GM12878 (cell line): Measurements from ENCODE around the gene STK4. TPM values are rescaled to one million over a fixed set of nuclear protein-coding genes. Genes with fewer than 3 reads are reported as not detected.

Experiments
- ATAC-seq: fragments of 200-7000 bp; cut with Tn5 transposase; 3 replicates; pipeline ENCODE4 v1.9.1; 2020; ENCODE audit warnings: mild to moderate bottlenecking, moderate library complexity
- BruUV-seq: library from RNA; stranded (reverse); fragments of 400-500 nt; replicated peaks from 2 replicates; lab custom pipeline; 2021; lab: Mats Ljungman, UMichigan
- CTCF ChIA-PET: fragments of 300-600 bp; sonication (Branson Sonifier 250); formaldehyde crosslinking; extraction: SDS; loops from one replicate; lab custom pipeline; 2021; ENCODE audit warnings: inconsistent platforms; lab: Yijun Ruan, JAX
- POLR2A ChIA-PET: fragments of 350-600 bp; formaldehyde crosslinking; extraction: SDS; loops from one replicate; lab custom pipeline; 2021; ENCODE audit warnings: inconsistent platforms; lab: Charles Lee
- RAD21 ChIA-PET: fragments of 300-600 bp; sonication (Branson Sonifier 250); formaldehyde crosslinking; loops from one replicate; lab custom pipeline; 2023; ENCODE audit warnings: antibody characterized with exemption; ENCODE audit not compliant: unreplicated experiment; lab: Charles Lee
- SMC1A ChIA-PET: fragments of 300-600 bp; sonication (Branson Sonifier 250); formaldehyde crosslinking; loops from one replicate; lab custom pipeline; 2023; ENCODE audit not compliant: unreplicated experiment, uncharacterized antibody; lab: Charles Lee
- DNase-seq: peaks from one replicate; pipeline ENCODE4 v3.0.0-alpha.2; 2011; ENCODE audit warnings: low read depth, low spot score
- FAIRE-seq: peaks from 3 replicates; lab custom pipeline; 2011; peaks lifted over from hg19 to GRCh38; lab: Jason Lieb, UNC
- H2AFZ ChIP-seq: 2 replicates; pipeline ENCODE4 v1.6.0; 2011; ENCODE audit warnings: low read depth, low read length, control low read depth; ENCODE audit not compliant: control insufficient read depth
- H3K27ac ChIP-seq: 2 replicates; pipeline ENCODE4 v1.5.1; 2011; ENCODE audit warnings: control low read depth; ENCODE audit not compliant: control insufficient read depth, insufficient read depth
- H3K27me3 ChIP-seq, 2 experiments: replicated peaks in 1 of 2; 2 replicates each; pipeline versions ENCODE4 v1.6.0 to v1.6.1; 2011; ENCODE audit warnings: low read length in 1 of 2; ENCODE audit not compliant: control insufficient read depth in 2 of 2, insufficient read depth in 2 of 2
- H3K36me3 ChIP-seq, 2 experiments: 2 replicates each; pipeline ENCODE4 v1.5.1; 2011; ENCODE audit warnings: low read length in 1 of 2; ENCODE audit not compliant: control insufficient read depth in 2 of 2, insufficient read depth in 2 of 2
- H3K4me1 ChIP-seq: 2 replicates; pipeline ENCODE4 v1.6.1; 2011; ENCODE audit warnings: mild to moderate bottlenecking, low read length, moderate library complexity, mixed read lengths; ENCODE audit not compliant: control insufficient read depth, insufficient read depth
- H3K4me2 ChIP-seq: 2 replicates; pipeline ENCODE4 v1.6.0; 2011; ENCODE audit warnings: control low read depth; ENCODE audit not compliant: control insufficient read depth, insufficient read depth
- H3K4me3 ChIP-seq: fragments of 200-600 bp; sonication (generic); 2 replicates; pipeline ENCODE4 v1.5.1; 2016
- H3K79me2 ChIP-seq: 2 replicates; pipeline ENCODE4 v1.6.0; 2011; ENCODE audit warnings: low read length; ENCODE audit not compliant: control insufficient read depth, insufficient read depth
- H3K9ac ChIP-seq: 2 replicates; pipeline ENCODE4 v1.8.0; 2011; ENCODE audit warnings: low read length, control low read depth, mixed read lengths; ENCODE audit not compliant: control insufficient read depth, insufficient read depth
- H3K9me3 ChIP-seq: replicated peaks from 3 replicates; pipeline ENCODE4 v1.5.1; 2011; ENCODE audit warnings: mild to moderate bottlenecking, low read length; ENCODE audit not compliant: control insufficient read depth, insufficient read depth
- H4K20me1 ChIP-seq: 2 replicates; pipeline ENCODE4 v1.6.0; 2011; ENCODE audit not compliant: control insufficient read depth, insufficient read depth
- CHD4 ChIP-seq: fragments of 200-600 bp; sonication (generic); IDR thresholded peaks from 2 replicates; pipeline ENCODE4 v1.6.1; 2016; ENCODE audit warnings: mild to moderate bottlenecking
- HDAC6 ChIP-seq: fragments of 200-600 bp; sonication (generic); IDR thresholded peaks from one replicate; pipeline ENCODE4 v1.8.0; 2017; ENCODE audit warnings: antibody characterized with exemption; ENCODE audit not compliant: unreplicated experiment
- NFIC ChIP-seq: IDR thresholded peaks from 2 replicates; pipeline ENCODE4 v1.6.1; 2012; ENCODE audit warnings: low read depth, mild to moderate bottlenecking, inconsistent platforms, low read length, moderate library complexity
- PAX8 ChIP-seq: fragments of 450-650 bp; IDR thresholded peaks from 2 replicates; pipeline ENCODE4 v1.6.1; 2017; ENCODE audit warnings: mild to moderate bottlenecking, moderate library complexity
- SIN3A ChIP-seq: IDR thresholded peaks from 2 replicates; pipeline ENCODE4 v1.6.1; 2012; ENCODE audit warnings: low read depth, low read length, improper control_type of control experiment
- TCF3 ChIP-seq: IDR thresholded peaks from 2 replicates; pipeline ENCODE4 v1.6.1; 2012; ENCODE audit warnings: low read depth, mild to moderate bottlenecking, low read length, borderline replicate concordance; ENCODE audit not compliant: insufficient read depth
- USF2 ChIP-seq: IDR thresholded peaks from 2 replicates; pipeline ENCODE4 v1.6.1; 2011; ENCODE audit warnings: low read depth, low read length, improper control_type of control experiment, borderline replicate concordance
- ZNF622 ChIP-seq: fragments of 450-650 bp; IDR thresholded peaks from 2 replicates; pipeline ENCODE4 v1.6.1; 2017; ENCODE audit warnings: mild to moderate bottlenecking, inconsistent platforms
- WGBS: methylation state at CpG from one replicate; pipeline ENCODE4 v1.1.6; 2016; ENCODE audit warnings: low lambda C conversion rate; ENCODE audit not compliant: insufficient replicate concordance, insufficient coverage; ENCODE audit errors: missing lambda C conversion rate; 5-methylcytosine and 5-hydroxymethylcytosine counted together
- in situ Hi-C: fragments of 300-500 bp; cut with MboI; formaldehyde crosslinking; loops from 9 replicates; pipeline ENCODE4 v1.14.3; 2018; ENCODE audit warnings: mixed read lengths
- intact Hi-C: fragments of 100-400 bp; cut with micrococcal nuclease; formaldehyde crosslinking; loops from one replicate; pipeline ENCODE4 v1.14.2; 2022; ENCODE audit not compliant: unreplicated experiment
- polyA plus RNA-seq, 11 experiments: library from polyadenylated mRNA; depleted of rRNA in 4 of 11; unstranded in 6 of 11; stranded (reverse) in 5 of 11; fragments of >200 nt; fragmentation: Nextera tagmentation in 4 of 11; fragmentation: Illumina TruSeq in 1 of 11; extraction: Ambion mirVana in 4 of 11; extraction: Trizol in 1 of 11; gene quantifications; 1 replicate in 1 of 11; 2 replicates in 10 of 11; pipeline versions ENCODE4 v1.2.1 to v1.2.3, GENCODE V29; 2011 to 2016; ENCODE audit warnings: inconsistent platforms in 2 of 11, missing spikeins in 2 of 11, low read depth in 1 of 11
- total RNA-seq, 4 experiments: library from RNA; depleted of rRNA in 3 of 4; stranded (reverse); fragments of >200 nt in 3 of 4; fragmentation: Illumina TruSeq in 1 of 4; extraction: Trizol in 1 of 4; gene quantifications; 2 replicates each; pipeline versions ENCODE4 v1.2.1 to v1.2.3, GENCODE V29; 2013 to 2021

The STK4 gene
- total and polyA plus RNA-seq, 10 of the 15 experiments (the other 5 are each of a cell fraction or from before 2014, with no cell fraction given), result 24.0 to 135 (median 89.7) TPM

- no peak for TF ChIP-seq NFIC
- TF ChIP-seq USF2, result peak; percentile 75
- TF ChIP-seq PAX8, result no peak
- TF ChIP-seq SIN3A, result peak; percentile 84
Measured at GRCh38 chr20:44966030-44966961, at the start of gene STK4 (continued).

- Histone ChIP-seq H3K4me1 (no peaks in the 10 kb centered on the region), H3K9me3 (no peaks in the 10 kb centered on the region), H2AFZ (no peak overlapping the region), H3K27me3 (no peaks in the 10 kb centered on the region), H3K4me2 (no peak overlapping the region), H3K36me3 (peaks cover 4 to 6% of the 10 kb centered on the region in 2 experiments; a peak in 3 of 4 replicates), H3K9ac (no peak overlapping the region), H3K27ac (no peak overlapping the region), H3K79me2 (no peaks in the 10 kb centered on the region), H4K20me1 (no peaks in the 10 kb centered on the region), H3K4me3 (no peak overlapping the region)
- BruUV-seq, result no TSS peak
- SMC1A ChIA-PET, result interaction anchor here (1.0 kb wide), 1 partner anchor 16 kb away, joined by 3 read pairs; no protein-coding TSS in a partner anchor
- no peak for DNase-seq
- FAIRE-seq, result no peak
- WGBS, result 100% methylated on average over 12 of the region's 12 CpGs
- POLR2A ChIA-PET, result no interaction called here
- ATAC-seq, result no peak
- intact Hi-C loops, result no loop called here
- CTCF ChIA-PET, result interaction anchor here (1.6 kb wide), 1 partner anchor 25 kb away, joined by 7 read pairs; no protein-coding TSS in a partner anchor
- RAD21 ChIA-PET, result no interaction called here
- in situ Hi-C loops, result no loop called here
- TF ChIP-seq TCF3 (no peak), HDAC6 (no peak), CHD4 (no peak), ZNF622 (no peak)
Measured at GRCh38 chr20:44916586-44916985, 49.7 kb upstream of the STK4 start.
